Measurements from ENCODE around the gene IGSF22. TPM values are rescaled to one million over a fixed set of nuclear protein-coding genes. Genes with fewer than 3 reads are reported as not detected.

The IGSF22 gene
- total and polyA plus RNA-seq, 8 donors: 0.52 to 2.1 (median 1.2) TPM

DNA sequence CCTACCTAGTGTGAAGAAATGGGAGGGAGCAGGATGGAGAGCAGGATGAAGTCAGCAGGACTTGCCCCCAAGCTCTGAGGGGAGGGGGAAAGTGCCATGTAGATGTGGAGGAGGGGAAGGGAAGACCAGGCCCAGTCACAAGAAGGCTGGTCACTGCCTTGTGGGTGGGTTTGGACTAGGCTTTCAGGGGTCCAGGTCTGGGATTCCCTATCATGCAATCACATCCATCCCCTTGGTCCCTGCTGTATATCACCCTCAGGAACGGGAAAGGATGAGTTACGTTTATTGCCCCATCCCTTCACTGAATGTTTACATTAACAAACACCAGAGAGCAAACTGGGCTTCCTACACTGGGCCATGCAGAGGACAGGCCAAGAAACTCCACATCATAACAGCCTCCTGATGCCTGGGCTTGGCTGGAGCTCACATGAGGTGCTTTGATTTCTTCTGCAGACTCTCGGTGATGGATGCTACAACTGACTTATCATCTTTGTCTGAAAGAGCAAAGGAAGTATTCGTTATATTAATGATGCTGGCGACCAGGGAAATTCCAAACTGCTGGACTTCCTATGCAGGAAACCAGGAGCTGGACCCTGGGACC, 21.8 kb downstream of the IGSF22 start:
- Histone ChIP-seq H3K9me3 (no peaks in the 10 kb centered on the region), H3K36me3 (no peaks in the 10 kb centered on the region), H3K27ac (no peak overlapping the region), H3K4me3 (no peak overlapping the region), H3K4me1 (peaks cover 10 to 28% of the 10 kb centered on the region in 2 donors), H3K27me3 (peaks cover 0 to 39% of the 10 kb centered on the region in 2 donors)
- TF ChIP-seq, protein P1, sequence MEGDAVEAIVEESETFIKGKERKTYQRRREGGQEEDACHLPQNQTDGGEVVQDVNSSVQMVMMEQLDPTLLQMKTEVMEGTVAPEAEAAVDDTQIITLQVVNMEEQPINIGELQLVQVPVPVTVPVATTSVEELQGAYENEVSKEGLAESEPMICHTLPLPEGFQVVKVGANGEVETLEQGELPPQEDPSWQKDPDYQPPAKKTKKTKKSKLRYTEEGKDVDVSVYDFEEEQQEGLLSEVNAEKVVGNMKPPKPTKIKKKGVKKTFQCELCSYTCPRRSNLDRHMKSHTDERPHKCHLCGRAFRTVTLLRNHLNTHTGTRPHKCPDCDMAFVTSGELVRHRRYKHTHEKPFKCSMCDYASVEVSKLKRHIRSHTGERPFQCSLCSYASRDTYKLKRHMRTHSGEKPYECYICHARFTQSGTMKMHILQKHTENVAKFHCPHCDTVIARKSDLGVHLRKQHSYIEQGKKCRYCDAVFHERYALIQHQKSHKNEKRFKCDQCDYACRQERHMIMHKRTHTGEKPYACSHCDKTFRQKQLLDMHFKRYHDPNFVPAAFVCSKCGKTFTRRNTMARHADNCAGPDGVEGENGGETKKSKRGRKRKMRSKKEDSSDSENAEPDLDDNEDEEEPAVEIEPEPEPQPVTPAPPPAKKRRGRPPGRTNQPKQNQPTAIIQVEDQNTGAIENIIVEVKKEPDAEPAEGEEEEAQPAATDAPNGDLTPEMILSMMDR (IDR thresholded peaks at IDR 0.05): no peak
- DNase-seq: no peak
- intact Hi-C loops (cut with DNase I): no loop called here
- ATAC-seq: no peak

DNA sequence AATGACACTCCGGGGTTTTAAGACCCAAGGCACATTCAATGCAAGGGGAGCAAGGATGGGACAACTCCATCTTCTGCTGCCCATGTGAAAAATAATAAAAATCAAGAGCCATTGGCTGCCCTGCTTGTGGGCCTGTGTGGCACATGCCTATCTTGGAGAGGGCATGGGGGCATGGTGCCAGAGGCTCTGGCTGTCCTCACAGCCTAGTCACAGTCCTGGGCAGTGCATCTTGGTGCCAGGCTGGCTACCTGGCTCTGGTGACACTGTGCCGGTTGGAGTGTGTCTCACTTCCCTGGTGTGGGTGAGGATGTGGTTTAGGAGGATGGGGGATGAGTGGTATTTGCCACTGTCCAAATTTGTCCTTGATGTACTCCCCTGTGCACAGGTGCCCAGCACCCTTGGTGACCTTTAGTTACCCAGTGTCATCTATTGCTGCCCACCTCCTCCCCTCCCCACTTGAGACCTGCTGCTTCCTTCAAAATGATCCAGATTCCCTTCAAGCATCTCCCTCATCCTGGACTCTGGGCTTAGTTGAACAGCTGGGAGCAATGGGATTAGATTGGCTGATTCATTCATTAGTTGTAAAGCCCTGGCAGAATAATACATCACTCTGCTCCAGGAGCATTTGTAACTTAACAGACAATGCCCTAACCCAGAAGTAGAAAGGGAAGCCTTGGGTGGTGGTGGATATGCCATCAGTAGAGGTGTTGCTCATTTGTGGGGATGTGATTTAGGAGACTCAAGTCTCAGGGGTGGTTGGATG, 22.8 kb downstream of the IGSF22 start:
- TF ChIP-seq, protein P1 (IDR thresholded peaks at IDR 0.05): no peak
- no peaks in the 10 kb centered on the region for H3K9me3 ChIP-seq
- H3K4me3 ChIP-seq: no peak overlapping the region
- no peak overlapping the region for H3K27ac ChIP-seq
- H3K36me3 ChIP-seq: no peaks in the 10 kb centered on the region
- DNase-seq (no peak), ATAC-seq (no peak)
- peaks cover 10 to 33% of the 10 kb centered on the region in 2 donors for H3K4me1 ChIP-seq
- intact Hi-C loops (cut with DNase I): no loop called here
- peaks cover 0 to 48% of the 10 kb centered on the region in 2 donors for H3K27me3 ChIP-seq

DNA sequence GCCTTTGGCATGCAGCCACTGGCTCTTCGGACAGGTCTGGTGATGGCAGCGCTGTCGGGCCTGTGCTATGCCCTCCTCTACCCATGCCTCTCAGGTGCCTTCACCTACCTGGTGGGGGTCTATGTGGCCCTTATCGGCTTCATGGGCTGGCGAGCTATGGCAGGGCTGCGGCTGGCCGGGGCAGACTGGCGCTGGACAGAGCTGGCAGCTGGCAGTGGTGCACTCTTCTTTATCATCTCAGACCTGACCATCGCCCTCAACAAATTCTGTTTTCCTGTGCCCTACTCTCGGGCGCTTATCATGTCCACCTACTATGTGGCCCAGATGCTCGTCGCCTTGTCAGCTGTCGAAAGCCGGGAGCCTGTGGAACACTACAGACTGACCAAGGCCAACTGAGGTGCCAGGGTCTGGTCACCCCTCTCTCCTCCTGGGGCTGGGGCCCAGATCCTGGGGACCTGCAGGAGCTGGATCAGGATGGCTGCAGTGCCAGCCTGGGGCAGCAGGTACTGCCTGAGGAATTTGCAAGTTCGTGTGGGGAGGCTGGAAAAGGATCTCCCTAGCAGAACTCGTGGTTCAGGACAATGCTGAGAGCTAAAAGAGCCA, 24.3 kb downstream of the IGSF22 start:
- Histone ChIP-seq H3K9me3 (no peaks in the 10 kb centered on the region), H3K4me3 (no peak overlapping the region), H3K27me3 (peaks cover 0 to 41% of the 10 kb centered on the region in 2 donors), H3K27ac (no peak overlapping the region), H3K36me3 (no peaks in the 10 kb centered on the region), H3K4me1 (peaks cover 10 to 45% of the 10 kb centered on the region in 2 donors)
- ATAC-seq (no peak), DNase-seq (no peak)
- TF ChIP-seq, protein P1 (IDR thresholded peaks at IDR 0.05): no peak
- intact Hi-C loops (cut with DNase I): no loop called here

DNA sequence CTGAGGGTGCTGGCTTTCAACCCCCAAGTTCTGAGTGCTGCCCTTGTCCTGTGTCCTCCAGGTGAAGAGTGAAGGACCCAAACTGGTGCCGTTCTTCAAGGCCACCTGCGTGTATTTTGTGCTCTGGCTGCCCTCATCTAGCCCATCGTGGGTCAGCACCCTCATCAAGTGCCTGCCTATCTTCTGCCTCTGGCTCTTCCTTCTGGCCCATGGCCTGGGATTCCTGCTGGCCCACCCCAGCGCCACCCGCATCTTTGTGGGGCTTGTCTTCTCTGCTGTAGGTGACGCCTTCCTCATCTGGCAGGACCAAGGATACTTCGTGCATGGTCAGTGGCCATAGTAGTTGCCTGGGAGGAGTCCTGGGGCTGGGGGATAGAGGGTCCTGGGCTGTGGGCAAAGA, 25.1 kb downstream of the IGSF22 start:
- peaks cover 10 to 43% of the 10 kb centered on the region in 2 donors for H3K4me1 ChIP-seq
- no peaks in the 10 kb centered on the region for H3K36me3 ChIP-seq
- no peak for ATAC-seq
- intact Hi-C loops (cut with DNase I): no loop called here
- H3K9me3 ChIP-seq: no peaks in the 10 kb centered on the region
- TF ChIP-seq, protein P1 (IDR thresholded peaks at IDR 0.05): no peak
- H3K27me3 ChIP-seq: peaks cover 0 to 32% of the 10 kb centered on the region in 2 donors
- no peak for DNase-seq
- no peak overlapping the region for H3K27ac ChIP-seq
- H3K4me3 ChIP-seq: no peak overlapping the region

DNA sequence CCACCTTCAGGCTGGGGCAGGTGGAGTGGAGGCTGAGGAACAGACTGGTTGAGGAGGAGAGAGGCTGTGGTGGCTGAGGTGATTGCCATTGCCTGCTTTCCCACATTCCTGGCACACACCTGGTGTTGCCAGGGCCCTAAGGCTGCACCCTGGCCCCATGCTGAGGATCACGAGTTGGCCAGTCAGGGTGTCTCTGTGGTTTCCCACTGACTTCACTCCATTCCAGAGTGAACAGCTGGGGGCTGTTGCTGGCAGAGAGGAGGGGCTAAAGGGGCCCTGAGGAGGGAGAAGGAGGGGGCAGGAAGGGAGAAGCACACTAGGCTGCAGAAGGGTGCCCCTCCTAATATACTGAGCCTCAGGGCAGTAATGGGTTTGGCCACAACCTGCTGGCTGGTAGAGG, 25.6 kb downstream of the IGSF22 start:
- Histone ChIP-seq H3K9me3 (no peaks in the 10 kb centered on the region), H3K27ac (peak overlapping the region in 1 of 2 donors; percentile 85)
- intact Hi-C loops (cut with DNase I): no loop called here

More for the DNA sequence above, 25.6 kb downstream of the IGSF22 start:
- ATAC-seq (no peak), DNase-seq (no peak)
- Histone ChIP-seq H3K27me3 (peaks cover 0 to 27% of the 10 kb centered on the region in 2 donors), H3K4me3 (no peak overlapping the region), H3K36me3 (no peaks in the 10 kb centered on the region), H3K4me1 (peaks cover 5 to 38% of the 10 kb centered on the region in 2 donors)
- TF ChIP-seq, protein P1 (IDR thresholded peaks at IDR 0.05): no peak

Measured in left lung (tissue), 10 donors.